Islet precursor cell (in vitro differentiated cells): ENCODE data around the gene NTN3.
A peak's percentile ranks its signal among the peaks of the same experiment; 100 is the strongest.

Source experiments
- DNase-seq: peaks from one replicate; pipeline ENCODE4 v3.0.0-alpha.2; 2018

The NTN3 gene

DNA sequence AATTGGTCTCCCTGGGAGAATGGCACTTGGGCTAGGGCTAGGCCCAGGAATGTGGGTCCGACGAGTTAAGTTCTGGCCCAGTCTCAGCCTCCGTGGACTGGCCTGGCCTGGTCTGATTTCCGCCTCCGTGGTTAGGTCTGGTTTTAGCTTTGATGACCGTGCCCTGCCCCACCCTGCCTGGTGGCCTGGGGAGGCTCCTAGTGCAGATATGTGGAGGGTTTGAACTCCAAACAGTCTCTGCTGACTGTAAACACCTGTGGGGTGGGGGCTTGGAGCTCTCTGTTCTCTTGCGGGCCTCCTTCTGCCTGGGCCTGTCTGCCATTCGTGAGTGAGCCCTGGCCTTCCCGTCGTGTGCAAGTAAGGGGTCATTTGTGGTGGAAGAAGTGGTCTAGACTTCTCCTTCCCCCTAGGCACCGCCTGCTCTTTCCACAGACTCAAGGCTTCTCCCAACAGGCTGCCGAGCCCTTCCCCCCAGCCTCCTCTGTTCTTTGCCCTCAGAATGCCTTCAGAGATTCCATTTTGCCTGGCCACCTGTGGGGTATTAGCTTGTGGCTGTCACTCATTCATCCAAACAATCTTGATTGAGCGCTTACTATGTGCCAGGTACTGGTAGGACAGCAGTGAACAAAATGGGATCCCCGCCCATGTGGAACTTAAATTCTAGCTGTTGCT, 44.2 kb downstream of the NTN3 start:
- DNase-seq: peak; percentile 54

DNA sequence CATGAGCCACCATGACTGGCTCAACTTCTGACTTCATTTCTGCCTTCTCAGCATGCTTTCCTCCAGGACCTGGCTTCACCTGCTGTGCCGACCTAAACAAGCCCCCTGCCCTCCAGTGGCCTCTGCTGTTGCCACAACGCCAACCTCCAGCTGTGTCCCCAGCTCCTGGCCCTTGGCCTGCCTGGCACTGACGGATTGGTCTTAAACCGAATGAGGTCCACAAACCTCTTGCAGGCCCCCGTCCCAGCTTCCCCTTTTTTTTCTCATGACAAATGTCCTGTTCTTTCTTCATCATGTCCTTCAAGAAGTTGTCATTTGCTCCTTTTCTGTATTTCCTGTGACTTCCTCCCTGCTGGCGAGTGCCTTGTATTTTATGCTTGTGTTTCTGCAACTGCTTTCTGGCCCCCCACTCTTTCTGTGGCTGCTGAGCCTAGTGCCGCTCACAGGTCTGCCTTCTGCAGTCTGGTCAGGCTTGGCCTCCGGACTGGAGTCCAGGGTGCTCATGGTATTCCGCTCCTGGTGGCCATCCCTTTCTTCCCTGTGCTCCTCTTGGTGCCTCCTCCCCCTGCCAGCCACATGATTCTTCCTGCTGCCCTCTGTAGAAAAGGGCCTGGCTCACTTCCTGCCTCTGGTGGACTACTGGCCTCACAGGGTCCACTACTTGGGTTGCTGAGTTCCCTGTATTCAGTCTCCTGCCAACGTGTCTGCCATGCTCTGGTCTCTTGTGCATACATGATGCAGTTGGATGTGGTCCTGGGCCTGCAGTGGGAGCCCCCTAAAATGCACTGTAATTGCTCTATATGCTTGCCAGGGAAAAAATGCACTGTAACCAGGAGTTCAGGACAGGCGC, 45.5 kb downstream of the NTN3 start:
- no peak for DNase-seq

GRCh38 chr16:2517954-2518605, 47.0 kb downstream of the NTN3 start:
- peak; percentile 33 for DNase-seq

- peak; percentile 56 for DNase-seq
These were observed 48.0 kb downstream of the NTN3 start for GRCh38 chr16:2518823-2519710.

DNA sequence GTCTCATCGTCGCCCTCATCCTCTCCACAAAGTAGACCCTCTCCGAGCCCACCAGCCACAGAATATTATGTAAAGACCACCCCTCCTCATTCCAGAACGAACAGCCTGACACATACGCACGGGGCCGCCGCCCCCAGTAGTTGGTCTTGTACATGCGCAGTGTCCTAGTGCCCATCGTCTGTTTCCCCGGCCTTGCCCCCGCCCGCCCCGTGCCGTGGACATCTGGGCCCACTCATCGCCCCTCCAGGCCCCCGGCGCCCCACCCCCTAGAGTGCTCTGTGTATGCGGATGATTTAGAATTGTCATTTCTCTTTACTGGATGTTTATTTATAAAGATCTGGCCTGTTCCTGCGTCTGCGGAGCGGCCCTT, 48.6 kb downstream of the NTN3 start:
- DNase-seq: no peak

DNA sequence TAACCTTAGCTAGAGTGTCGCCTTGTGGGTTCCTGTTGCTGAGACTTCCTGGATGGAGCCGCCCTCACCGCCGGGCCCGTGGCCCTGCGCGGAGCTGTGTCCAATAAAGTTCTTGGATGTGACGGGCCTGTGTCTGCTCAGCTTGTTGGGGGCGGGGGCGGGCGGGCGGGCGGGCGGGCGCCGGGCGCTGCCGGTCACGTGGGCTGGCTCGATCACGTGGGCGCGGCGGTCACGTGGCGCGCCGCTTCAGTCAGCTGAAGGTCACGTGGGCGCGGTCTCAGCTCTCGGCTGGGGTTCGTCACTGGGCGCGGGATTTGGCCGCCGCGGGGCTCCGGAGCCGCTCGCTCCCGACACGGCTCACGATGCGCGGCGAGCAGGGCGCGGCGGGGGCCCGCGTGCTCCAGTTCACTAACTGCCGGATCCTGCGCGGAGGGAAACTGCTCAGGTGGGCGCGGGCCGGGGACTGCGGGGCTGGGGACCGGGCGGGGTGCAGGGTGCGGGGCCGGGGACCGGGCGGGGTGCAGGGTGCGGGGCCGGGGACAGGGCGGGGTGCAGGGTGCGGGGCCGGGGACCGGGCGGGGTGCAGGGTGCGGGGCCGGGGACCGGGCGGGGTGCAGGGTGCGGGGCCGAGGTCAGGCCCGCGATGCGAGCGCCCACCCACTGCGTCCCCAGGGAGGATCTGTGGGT, 49.1 kb downstream of the NTN3 start, which contains the start of gene AMDHD2:
Gene AMDHD2, plus strand, starts transcription at position 275 of the 687 bp plus-strand sequence. Its CDS starts 88 bp downstream, at position 363.
- peak; percentile 97 for DNase-seq

- DNase-seq: peak; percentile 85
These were observed 49.9 kb downstream of the NTN3 start for GRCh38 chr16:2520784-2521531.
